Ascending aorta (tissue), 2 donors: ENCODE data around the gene FSD1L. TPM values are rescaled to one million over a fixed set of nuclear protein-coding genes. Genes with fewer than 3 reads are reported as not detected.

ENCODE experiments used
- DNase-seq, 2 donors: peaks; one replicate each; pipeline ENCODE4 v3.0.0-alpha.2; 2019; ENCODE audit warnings: low spot score in 2 of 2
- H3K27ac ChIP-seq, 2 donors: fragments of 200-600 bp; sonication (generic); one replicate each; pipeline ENCODE4 v1.5.1; 2016 to 2017; ENCODE audit warnings: mild to moderate bottlenecking in 1 of 2
- H3K27me3 ChIP-seq: fragments of 200-600 bp; sonication (generic); one replicate; pipeline ENCODE4 v1.5.1; 2017
- H3K36me3 ChIP-seq, 2 donors: fragments of 200-600 bp; sonication (generic); one replicate each; pipeline ENCODE4 v1.5.1; 2016
- H3K4me1 ChIP-seq, 2 donors: fragments of 200-600 bp; sonication (generic); one replicate each; pipeline ENCODE4 v1.5.1; 2016 to 2017; ENCODE audit warnings: mild to moderate bottlenecking in 1 of 2
- H3K4me3 ChIP-seq, 2 donors: fragments of 200-600 bp; sonication (generic); one replicate each; pipeline ENCODE4 v1.5.1; 2016 to 2017; ENCODE audit warnings: mild to moderate bottlenecking in 1 of 2
- H3K9me3 ChIP-seq, 2 donors: fragments of 200-600 bp; sonication (generic); one replicate each; pipeline ENCODE4 v1.5.1; 2016
- intact Hi-C: fragments of 100-400 bp; cut with DNase I; formaldehyde crosslinking; loops from one replicate; pipeline ENCODE4 v1.15.1; 2023
- total RNA-seq: library from RNA; depleted of rRNA; stranded (reverse); fragments of >200 nt; gene quantifications from one replicate; pipeline ENCODE4 v1.1.0, GENCODE V29; 2016
- TF ChIP-seq, protein P1 (sequence below), 3 experiments: fragments of 200-600 bp in 2 of 3; fragments of 450-650 bp in 1 of 3; sonication (generic) in 2 of 3; IDR thresholded peaks; one replicate each; pipeline ENCODE4 v1.5.1; 2016 to 2019; ENCODE audit warnings: antibody characterized with exemption in 3 of 3, mild to moderate bottlenecking in 1 of 3, moderate library complexity in 1 of 3

The FSD1L gene
- total RNA-seq, 1 donor from 2014 or later: 0.43 TPM

DNA sequence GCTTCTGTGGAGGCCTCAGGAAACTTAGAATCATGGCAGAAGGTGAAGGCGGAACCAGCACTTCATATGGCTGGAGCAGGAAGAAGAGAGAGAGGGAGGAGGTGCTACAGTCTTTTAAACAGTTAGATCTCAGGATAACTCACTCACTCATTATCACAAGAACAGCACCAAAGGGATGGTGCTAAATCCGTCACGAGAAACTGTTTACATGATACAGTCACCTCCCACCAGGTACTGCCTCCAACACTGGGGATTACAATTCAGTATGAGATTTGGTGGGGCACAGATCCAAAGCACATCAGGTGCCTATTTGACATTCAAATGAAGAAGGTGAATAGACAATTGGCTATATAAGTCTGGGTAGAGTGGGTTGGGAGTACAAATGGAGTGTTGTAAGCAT lies 145.3 kb downstream of the FSD1L start:
- peaks cover 6 to 26% of the 10 kb centered on the region in 2 donors for H3K36me3 ChIP-seq
- no peaks in the 10 kb centered on the region for H3K4me1 ChIP-seq
- no peak overlapping the region for H3K27ac ChIP-seq
- intact Hi-C loops: no loop called here
- H3K4me3 ChIP-seq: no peak overlapping the region
- TF ChIP-seq, protein P1, sequence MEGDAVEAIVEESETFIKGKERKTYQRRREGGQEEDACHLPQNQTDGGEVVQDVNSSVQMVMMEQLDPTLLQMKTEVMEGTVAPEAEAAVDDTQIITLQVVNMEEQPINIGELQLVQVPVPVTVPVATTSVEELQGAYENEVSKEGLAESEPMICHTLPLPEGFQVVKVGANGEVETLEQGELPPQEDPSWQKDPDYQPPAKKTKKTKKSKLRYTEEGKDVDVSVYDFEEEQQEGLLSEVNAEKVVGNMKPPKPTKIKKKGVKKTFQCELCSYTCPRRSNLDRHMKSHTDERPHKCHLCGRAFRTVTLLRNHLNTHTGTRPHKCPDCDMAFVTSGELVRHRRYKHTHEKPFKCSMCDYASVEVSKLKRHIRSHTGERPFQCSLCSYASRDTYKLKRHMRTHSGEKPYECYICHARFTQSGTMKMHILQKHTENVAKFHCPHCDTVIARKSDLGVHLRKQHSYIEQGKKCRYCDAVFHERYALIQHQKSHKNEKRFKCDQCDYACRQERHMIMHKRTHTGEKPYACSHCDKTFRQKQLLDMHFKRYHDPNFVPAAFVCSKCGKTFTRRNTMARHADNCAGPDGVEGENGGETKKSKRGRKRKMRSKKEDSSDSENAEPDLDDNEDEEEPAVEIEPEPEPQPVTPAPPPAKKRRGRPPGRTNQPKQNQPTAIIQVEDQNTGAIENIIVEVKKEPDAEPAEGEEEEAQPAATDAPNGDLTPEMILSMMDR (IDR thresholded peaks at IDR 0.05): no peak
- H3K27me3 ChIP-seq: no peaks in the 10 kb centered on the region
- no peak for DNase-seq
- H3K9me3 ChIP-seq: peaks cover 5 to 11% of the 10 kb centered on the region in 2 donors

Other genes with a start within 250 kb of the FSD1L start
- gene SLC44A1, start 203.4 kb upstream of the FSD1L start, total RNA-seq: 26.5 TPM
- gene FKTN, start 110.1 kb downstream of the FSD1L start, total RNA-seq: 5.4 TPM
- not detected for gene TAL2, start 214.4 kb downstream of the FSD1L start, total RNA-seq
- 11.0 TPM for gene TMEM38B, start 246.5 kb downstream of the FSD1L start, total RNA-seq